Coronary artery (tissue), 2 donors: ENCODE measurements around the gene MICU2.
A peak's percentile ranks its signal among the peaks of the same experiment; 100 is the strongest.

Source experiments
- DNase-seq: peaks from one replicate; pipeline ENCODE4 v3.0.0-alpha.2; 2017; ENCODE audit warnings: low spot score
- H3K27ac ChIP-seq, 2 donors: fragments of 200-600 bp; sonication (generic); one replicate each; pipeline ENCODE4 v1.5.1; 2016 to 2019
- H3K4me3 ChIP-seq: fragments of 200-600 bp; sonication (generic); 2 replicates; pipeline ENCODE4 v1.5.1; 2016; ENCODE audit warnings: mild to moderate bottlenecking, moderate library complexity
- TF ChIP-seq, protein P1 (sequence below): fragments of 200-600 bp; sonication (generic); IDR thresholded peaks from one replicate; pipeline ENCODE4 v1.5.1; 2019; ENCODE audit warnings: antibody characterized with exemption

MICU2 gene, protein sequence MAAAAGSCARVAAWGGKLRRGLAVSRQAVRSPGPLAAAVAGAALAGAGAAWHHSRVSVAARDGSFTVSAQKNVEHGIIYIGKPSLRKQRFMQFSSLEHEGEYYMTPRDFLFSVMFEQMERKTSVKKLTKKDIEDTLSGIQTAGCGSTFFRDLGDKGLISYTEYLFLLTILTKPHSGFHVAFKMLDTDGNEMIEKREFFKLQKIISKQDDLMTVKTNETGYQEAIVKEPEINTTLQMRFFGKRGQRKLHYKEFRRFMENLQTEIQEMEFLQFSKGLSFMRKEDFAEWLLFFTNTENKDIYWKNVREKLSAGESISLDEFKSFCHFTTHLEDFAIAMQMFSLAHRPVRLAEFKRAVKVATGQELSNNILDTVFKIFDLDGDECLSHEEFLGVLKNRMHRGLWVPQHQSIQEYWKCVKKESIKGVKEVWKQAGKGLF

GRCh38 chr13:21603531-21604448 lies at the start of gene MICU2:
Gene MICU2, minus strand, starts transcription at chr13:21604170. Its CDS starts 22 bp downstream, at chr13:21604148.
- TF ChIP-seq, protein P1, sequence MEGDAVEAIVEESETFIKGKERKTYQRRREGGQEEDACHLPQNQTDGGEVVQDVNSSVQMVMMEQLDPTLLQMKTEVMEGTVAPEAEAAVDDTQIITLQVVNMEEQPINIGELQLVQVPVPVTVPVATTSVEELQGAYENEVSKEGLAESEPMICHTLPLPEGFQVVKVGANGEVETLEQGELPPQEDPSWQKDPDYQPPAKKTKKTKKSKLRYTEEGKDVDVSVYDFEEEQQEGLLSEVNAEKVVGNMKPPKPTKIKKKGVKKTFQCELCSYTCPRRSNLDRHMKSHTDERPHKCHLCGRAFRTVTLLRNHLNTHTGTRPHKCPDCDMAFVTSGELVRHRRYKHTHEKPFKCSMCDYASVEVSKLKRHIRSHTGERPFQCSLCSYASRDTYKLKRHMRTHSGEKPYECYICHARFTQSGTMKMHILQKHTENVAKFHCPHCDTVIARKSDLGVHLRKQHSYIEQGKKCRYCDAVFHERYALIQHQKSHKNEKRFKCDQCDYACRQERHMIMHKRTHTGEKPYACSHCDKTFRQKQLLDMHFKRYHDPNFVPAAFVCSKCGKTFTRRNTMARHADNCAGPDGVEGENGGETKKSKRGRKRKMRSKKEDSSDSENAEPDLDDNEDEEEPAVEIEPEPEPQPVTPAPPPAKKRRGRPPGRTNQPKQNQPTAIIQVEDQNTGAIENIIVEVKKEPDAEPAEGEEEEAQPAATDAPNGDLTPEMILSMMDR, result no peak
- peak within 1 kb of the TSS; percentile 95 to 97 for H3K27ac ChIP-seq
- DNase-seq, result peak; percentile 93
- H3K4me3 ChIP-seq, result peak within 1 kb of the TSS; percentile 90

- TF ChIP-seq, protein P1, result no peak
- no peak for DNase-seq
- no peak overlapping the region for H3K27ac ChIP-seq
These were observed 37.7 kb upstream of the MICU2 start for GRCh38 chr13:21641629-21642028.

GRCh38 chr13:21639561-21639960 lies 35.6 kb upstream of the MICU2 start:
- Histone ChIP-seq H3K27ac (no peak overlapping the region), H3K4me3 (no peak overlapping the region)
- DNase-seq, result no peak
- TF ChIP-seq, protein P1, result no peak

More at GRCh38 chr13:21641629-21642028, 37.7 kb upstream of the MICU2 start:
- H3K4me3 ChIP-seq, result no peak overlapping the region

GRCh38 chr13:21638319-21639282 lies 34.6 kb upstream of the MICU2 start:
- Histone ChIP-seq H3K4me3 (no peak overlapping the region), H3K27ac (no peak overlapping the region)
- no peak for DNase-seq
- TF ChIP-seq, protein P1, result peak; percentile 71

DNA sequence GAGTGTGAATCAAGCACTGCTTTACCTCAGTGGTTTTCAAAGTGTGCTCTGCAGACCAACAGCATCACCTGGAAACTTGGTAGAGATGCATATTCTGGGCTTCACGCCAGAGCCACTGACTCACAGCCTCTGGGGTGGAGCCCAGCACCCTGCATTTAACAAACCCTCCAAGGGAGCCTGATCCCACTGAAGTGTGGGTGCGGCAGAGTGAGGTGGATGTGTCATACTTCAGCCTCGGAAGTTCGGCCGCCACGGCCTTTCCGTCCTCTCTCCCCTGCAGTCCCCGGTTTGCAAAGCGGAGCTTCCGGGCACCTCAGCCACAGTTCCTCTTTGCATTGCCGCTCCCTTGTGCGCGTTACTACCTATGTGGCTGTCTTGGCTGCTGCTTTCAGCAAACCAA lies 33.3 kb upstream of the MICU2 start:
- Histone ChIP-seq H3K4me3 (no peak overlapping the region), H3K27ac (no peak overlapping the region)
- DNase-seq, result no peak
- TF ChIP-seq, protein P1, result no peak

- H3K4me3 ChIP-seq, result no peak overlapping the region
- TF ChIP-seq, protein P1, result no peak
- no peak overlapping the region for H3K27ac ChIP-seq
These were observed 32.7 kb upstream of the MICU2 start for GRCh38 chr13:21636656-21637055.

More at GRCh38 chr13:21636656-21637055, 32.7 kb upstream of the MICU2 start:
- DNase-seq, result no peak
